HEK293 (cell line): ENCODE data around the gene CTCFL.

ENCODE experiments used
- BCL11B ChIP-seq: fragments of 450-650 bp; formaldehyde crosslinking; IDR thresholded peaks from 2 replicates; pipeline ENCODE4 v1.5.1; 2016; ENCODE audit warnings: low read depth, missing biosample characterization, missing genetic modification characterization
- GLI2 ChIP-seq: fragments of 450-650 bp; formaldehyde crosslinking; IDR thresholded peaks from 2 replicates; pipeline ENCODE4; 2017; ENCODE audit warnings: missing biosample characterization, missing genetic modification characterization, low read depth, borderline replicate concordance
- HOXD13 ChIP-seq: sonication (generic); formaldehyde crosslinking; IDR thresholded peaks from 2 replicates; pipeline ENCODE4 v1.8.0; 2022; ENCODE audit warnings: missing genetic modification reagents, borderline replicate concordance
- KLF10 ChIP-seq: fragments of 450-650 bp; IDR thresholded peaks from 2 replicates; pipeline ENCODE4 v1.5.1; 2018; ENCODE audit warnings: missing biosample characterization, mild to moderate bottlenecking, missing genetic modification characterization
- KLF16 ChIP-seq: fragments of 450-650 bp; formaldehyde crosslinking; IDR thresholded peaks from 2 replicates; pipeline ENCODE4 v1.5.1; 2017; ENCODE audit warnings: missing biosample characterization, missing genetic modification characterization
- PRDM4 ChIP-seq: fragments of 450-650 bp; formaldehyde crosslinking; IDR thresholded peaks from 2 replicates; pipeline ENCODE4 v1.5.1; 2017; ENCODE audit warnings: missing biosample characterization, missing genetic modification characterization
- WT1 ChIP-seq: fragments of 450-650 bp; formaldehyde crosslinking; IDR thresholded peaks from 2 replicates; pipeline ENCODE4 v1.5.1; 2016; ENCODE audit warnings: missing biosample characterization, missing genetic modification characterization
- ZBTB48 ChIP-seq: fragments of 450-650 bp; formaldehyde crosslinking; IDR thresholded peaks from 2 replicates; pipeline ENCODE4 v1.5.1; 2016; ENCODE audit warnings: missing biosample characterization, missing genetic modification characterization
- ZNF121 ChIP-seq: fragments of 450-650 bp; formaldehyde crosslinking; IDR thresholded peaks from 2 replicates; pipeline ENCODE4 v1.5.1; 2016; ENCODE audit warnings: missing biosample characterization, missing genetic modification characterization
- ZNF133 ChIP-seq: fragments of 450-650 bp; formaldehyde crosslinking; IDR thresholded peaks from 2 replicates; pipeline ENCODE4 v1.5.1; 2016; ENCODE audit warnings: missing biosample characterization, missing genetic modification characterization
- ZNF155 ChIP-seq: fragments of 450-650 bp; formaldehyde crosslinking; IDR thresholded peaks from 2 replicates; pipeline ENCODE4 v1.5.1; 2016; ENCODE audit warnings: missing biosample characterization, missing genetic modification characterization
- ZNF202 ChIP-seq: fragments of 450-650 bp; formaldehyde crosslinking; IDR thresholded peaks from 2 replicates; pipeline ENCODE4 v1.5.1; 2016; ENCODE audit warnings: missing biosample characterization, missing genetic modification characterization, borderline replicate concordance
- ZNF23 ChIP-seq: fragments of 450-650 bp; formaldehyde crosslinking; IDR thresholded peaks from 2 replicates; pipeline ENCODE4 v1.5.1; 2016; ENCODE audit warnings: missing biosample characterization, missing genetic modification characterization, borderline replicate concordance
- ZNF292 ChIP-seq: fragments of 450-650 bp; formaldehyde crosslinking; IDR thresholded peaks from 2 replicates; pipeline ENCODE4 v1.5.1; 2016; ENCODE audit warnings: low read depth, missing biosample characterization, missing genetic modification characterization, borderline replicate concordance
- ZNF341 ChIP-seq: fragments of 450-650 bp; formaldehyde crosslinking; IDR thresholded peaks from 2 replicates; pipeline ENCODE4; 2016; ENCODE audit warnings: low read depth, missing biosample characterization, missing genetic modification characterization
- ZNF391 ChIP-seq: fragments of 450-650 bp; formaldehyde crosslinking; IDR thresholded peaks from 2 replicates; pipeline ENCODE4 v1.5.1; 2016; ENCODE audit warnings: low read depth, missing biosample characterization, missing genetic modification characterization, borderline replicate concordance
- ZNF529 ChIP-seq: fragments of 450-650 bp; formaldehyde crosslinking; IDR thresholded peaks from 2 replicates; pipeline ENCODE4 v1.5.1; 2017; ENCODE audit warnings: missing genetic modification characterization, missing biosample characterization; ENCODE audit not compliant: insufficient replicate concordance
- ZNF561 ChIP-seq: fragments of 450-650 bp; IDR thresholded peaks from 2 replicates; pipeline ENCODE4 v1.5.1; 2018; ENCODE audit warnings: missing biosample characterization, missing genetic modification characterization, borderline replicate concordance
- ZNF600 ChIP-seq: fragments of 450-650 bp; formaldehyde crosslinking; IDR thresholded peaks from 2 replicates; pipeline ENCODE4 v1.5.1; 2016; ENCODE audit warnings: missing biosample characterization, missing genetic modification characterization
- ZNF610 ChIP-seq: fragments of 450-650 bp; formaldehyde crosslinking; IDR thresholded peaks from 2 replicates; pipeline ENCODE4 v1.5.1; 2016; ENCODE audit warnings: missing biosample characterization, missing genetic modification characterization, borderline replicate concordance
- ZNF747 ChIP-seq: fragments of 450-650 bp; formaldehyde crosslinking; IDR thresholded peaks from 2 replicates; pipeline ENCODE4 v1.5.1; 2016; ENCODE audit warnings: missing biosample characterization, missing genetic modification characterization
- ZXDB ChIP-seq: fragments of 450-650 bp; formaldehyde crosslinking; IDR thresholded peaks from 2 replicates; pipeline ENCODE4 v1.5.1; 2016; ENCODE audit warnings: missing biosample characterization, missing genetic modification characterization
- TF ChIP-seq, protein P1 (sequence below): fragments of 450-650 bp; formaldehyde crosslinking; IDR thresholded peaks from 2 replicates; pipeline ENCODE4 v1.5.1; 2016; ENCODE audit warnings: missing biosample characterization, missing genetic modification characterization
- TF ChIP-seq, protein P2 (sequence below): fragments of 450-650 bp; formaldehyde crosslinking; IDR thresholded peaks from 2 replicates; pipeline ENCODE4 v1.5.1; 2016; ENCODE audit warnings: missing biosample characterization, missing genetic modification characterization, borderline replicate concordance
- TF ChIP-seq, protein P3 (sequence below): fragments of 450-650 bp; formaldehyde crosslinking; IDR thresholded peaks from 2 replicates; pipeline ENCODE4 v1.5.1; 2016; ENCODE audit warnings: missing biosample characterization, missing genetic modification characterization
- TF ChIP-seq, protein P4 (sequence below): fragments of 450-650 bp; formaldehyde crosslinking; IDR thresholded peaks from 2 replicates; pipeline ENCODE4 v1.5.1; 2017; ENCODE audit warnings: missing biosample characterization, missing genetic modification characterization
- TF ChIP-seq, protein P5 (sequence below): fragments of 450-650 bp; formaldehyde crosslinking; IDR thresholded peaks from 2 replicates; pipeline ENCODE4 v1.5.1; 2016; ENCODE audit warnings: missing biosample characterization, missing genetic modification characterization, low read depth
- TF ChIP-seq, protein P6 (sequence below): fragments of 450-650 bp; formaldehyde crosslinking; IDR thresholded peaks from 2 replicates; pipeline ENCODE4 v1.5.1; 2016; ENCODE audit warnings: missing biosample characterization, missing genetic modification characterization

Gene CTCFL

GRCh38 chr20:57530327-57530981 is 5.5 kb upstream of the CTCFL start (continued):
- TF ChIP-seq WT1 (no peak), PRDM4 (tag by site-specific recombination) (peak; percentile 87), ZXDB (tag by site-specific recombination) (peak; percentile 25; the same call in 1 of the 2 replicates), ZNF747 (tag by site-specific recombination) (no peak), ZBTB48 (no peak), ZNF561 (tag by site-specific recombination) (peak; percentile 93), KLF10 (tag by site-specific recombination) (no peak), ZNF529 (tag by site-specific recombination) (no peak), ZNF23 (no peak), ZNF202 (tag by site-specific recombination) (no peak), ZNF121 (tag by site-specific recombination) (peak; percentile 90), ZNF155 (no peak), GLI2 (peak; percentile 50; the same call in 1 of the 2 replicates), BCL11B (no peak), ZNF600 (tag by site-specific recombination) (no peak), ZNF133 (tag by site-specific recombination) (no peak), ZNF341 (0 out of 2 replicates have a peak, but pooled peaks have one; percentile 51), HOXD13 (no peak), ZNF391 (tag by site-specific recombination) (no peak), KLF16 (tag by site-specific recombination) (no peak), ZNF610 (no peak), ZNF292 (tag by site-specific recombination) (no peak)
- TF ChIP-seq, protein P1, sequence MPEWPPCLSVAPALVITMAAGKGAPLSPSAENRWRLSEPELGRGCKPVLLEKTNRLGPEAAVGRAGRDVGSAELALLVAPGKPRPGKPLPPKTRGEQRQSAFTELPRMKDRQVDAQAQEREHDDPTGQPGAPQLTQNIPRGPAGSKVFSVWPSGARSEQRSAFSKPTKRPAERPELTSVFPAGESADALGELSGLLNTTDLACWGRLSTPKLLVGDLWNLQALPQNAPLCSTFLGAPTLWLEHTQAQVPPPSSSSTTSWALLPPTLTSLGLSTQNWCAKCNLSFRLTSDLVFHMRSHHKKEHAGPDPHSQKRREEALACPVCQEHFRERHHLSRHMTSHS: no peak
- TF ChIP-seq, protein P2, sequence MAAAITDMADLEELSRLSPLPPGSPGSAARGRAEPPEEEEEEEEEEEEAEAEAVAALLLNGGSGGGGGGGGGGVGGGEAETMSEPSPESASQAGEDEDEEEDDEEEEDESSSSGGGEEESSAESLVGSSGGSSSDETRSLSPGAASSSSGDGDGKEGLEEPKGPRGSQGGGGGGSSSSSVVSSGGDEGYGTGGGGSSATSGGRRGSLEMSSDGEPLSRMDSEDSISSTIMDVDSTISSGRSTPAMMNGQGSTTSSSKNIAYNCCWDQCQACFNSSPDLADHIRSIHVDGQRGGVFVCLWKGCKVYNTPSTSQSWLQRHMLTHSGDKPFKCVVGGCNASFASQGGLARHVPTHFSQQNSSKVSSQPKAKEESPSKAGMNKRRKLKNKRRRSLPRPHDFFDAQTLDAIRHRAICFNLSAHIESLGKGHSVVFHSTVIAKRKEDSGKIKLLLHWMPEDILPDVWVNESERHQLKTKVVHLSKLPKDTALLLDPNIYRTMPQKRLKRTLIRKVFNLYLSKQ (tag by site-specific recombination): no peak
- TF ChIP-seq, protein P3, sequence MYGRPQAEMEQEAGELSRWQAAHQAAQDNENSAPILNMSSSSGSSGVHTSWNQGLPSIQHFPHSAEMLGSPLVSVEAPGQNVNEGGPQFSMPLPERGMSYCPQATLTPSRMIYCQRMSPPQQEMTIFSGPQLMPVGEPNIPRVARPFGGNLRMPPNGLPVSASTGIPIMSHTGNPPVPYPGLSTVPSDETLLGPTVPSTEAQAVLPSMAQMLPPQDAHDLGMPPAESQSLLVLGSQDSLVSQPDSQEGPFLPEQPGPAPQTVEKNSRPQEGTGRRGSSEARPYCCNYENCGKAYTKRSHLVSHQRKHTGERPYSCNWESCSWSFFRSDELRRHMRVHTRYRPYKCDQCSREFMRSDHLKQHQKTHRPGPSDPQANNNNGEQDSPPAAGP (tag by site-specific recombination): no peak
- TF ChIP-seq, protein P4, sequence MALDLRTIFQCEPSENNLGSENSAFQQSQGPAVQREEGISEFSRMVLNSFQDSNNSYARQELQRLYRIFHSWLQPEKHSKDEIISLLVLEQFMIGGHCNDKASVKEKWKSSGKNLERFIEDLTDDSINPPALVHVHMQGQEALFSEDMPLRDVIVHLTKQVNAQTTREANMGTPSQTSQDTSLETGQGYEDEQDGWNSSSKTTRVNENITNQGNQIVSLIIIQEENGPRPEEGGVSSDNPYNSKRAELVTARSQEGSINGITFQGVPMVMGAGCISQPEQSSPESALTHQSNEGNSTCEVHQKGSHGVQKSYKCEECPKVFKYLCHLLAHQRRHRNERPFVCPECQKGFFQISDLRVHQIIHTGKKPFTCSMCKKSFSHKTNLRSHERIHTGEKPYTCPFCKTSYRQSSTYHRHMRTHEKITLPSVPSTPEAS (tag by site-specific recombination): no peak
- TF ChIP-seq, protein P5, sequence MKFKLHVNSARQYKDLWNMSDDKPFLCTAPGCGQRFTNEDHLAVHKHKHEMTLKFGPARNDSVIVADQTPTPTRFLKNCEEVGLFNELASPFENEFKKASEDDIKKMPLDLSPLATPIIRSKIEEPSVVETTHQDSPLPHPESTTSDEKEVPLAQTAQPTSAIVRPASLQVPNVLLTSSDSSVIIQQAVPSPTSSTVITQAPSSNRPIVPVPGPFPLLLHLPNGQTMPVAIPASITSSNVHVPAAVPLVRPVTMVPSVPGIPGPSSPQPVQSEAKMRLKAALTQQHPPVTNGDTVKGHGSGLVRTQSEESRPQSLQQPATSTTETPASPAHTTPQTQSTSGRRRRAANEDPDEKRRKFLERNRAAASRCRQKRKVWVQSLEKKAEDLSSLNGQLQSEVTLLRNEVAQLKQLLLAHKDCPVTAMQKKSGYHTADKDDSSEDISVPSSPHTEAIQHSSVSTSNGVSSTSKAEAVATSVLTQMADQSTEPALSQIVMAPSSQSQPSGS (tag by site-specific recombination): 0 out of 2 replicates have a peak, but pooled peaks have one; percentile 17
- TF ChIP-seq, protein P6, sequence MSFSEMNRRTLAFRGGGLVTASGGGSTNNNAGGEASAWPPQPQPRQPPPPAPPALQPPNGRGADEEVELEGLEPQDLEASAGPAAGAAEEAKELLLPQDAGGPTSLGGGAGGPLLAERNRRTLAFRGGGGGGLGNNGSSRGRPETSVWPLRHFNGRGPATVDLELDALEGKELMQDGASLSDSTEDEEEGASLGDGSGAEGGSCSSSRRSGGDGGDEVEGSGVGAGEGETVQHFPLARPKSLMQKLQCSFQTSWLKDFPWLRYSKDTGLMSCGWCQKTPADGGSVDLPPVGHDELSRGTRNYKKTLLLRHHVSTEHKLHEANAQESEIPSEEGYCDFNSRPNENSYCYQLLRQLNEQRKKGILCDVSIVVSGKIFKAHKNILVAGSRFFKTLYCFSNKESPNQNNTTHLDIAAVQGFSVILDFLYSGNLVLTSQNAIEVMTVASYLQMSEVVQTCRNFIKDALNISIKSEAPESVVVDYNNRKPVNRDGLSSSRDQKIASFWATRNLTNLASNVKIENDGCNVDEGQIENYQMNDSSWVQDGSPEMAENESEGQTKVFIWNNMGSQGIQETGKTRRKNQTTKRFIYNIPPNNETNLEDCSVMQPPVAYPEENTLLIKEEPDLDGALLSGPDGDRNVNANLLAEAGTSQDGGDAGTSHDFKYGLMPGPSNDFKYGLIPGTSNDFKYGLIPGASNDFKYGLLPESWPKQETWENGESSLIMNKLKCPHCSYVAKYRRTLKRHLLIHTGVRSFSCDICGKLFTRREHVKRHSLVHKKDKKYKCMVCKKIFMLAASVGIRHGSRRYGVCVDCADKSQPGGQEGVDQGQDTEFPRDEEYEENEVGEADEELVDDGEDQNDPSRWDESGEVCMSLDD: no peak
